Stimulated activated CD4-positive, alpha-beta T cell treated with anti-CD3 and anti-CD28 coated beads, Interleukin-2, amount 100 ng/mL, for 24 hours (primary cell): Measurements from ENCODE around the gene COX14.
A peak's percentile ranks its signal among the peaks of the same experiment; 100 is the strongest.
"Not testable (repeated sequence)": the region's sequence is repeated elsewhere in the genome, so short reads cannot be mapped to it uniquely, and the experiment has no call there.

Source experiments
- DNase-seq, 2 donors: peaks; one replicate each; pipeline ENCODE4 v3.0.0-alpha.2; 2020

Gene COX14

GRCh38 chr12:50111693-50112455 is at the start of gene COX14:
Gene COX14 (plus strand): TSS chr12:50112236. CDS start chr12:50120044, 7,808 bp downstream.
- peak; percentile 99 for DNase-seq

DNA sequence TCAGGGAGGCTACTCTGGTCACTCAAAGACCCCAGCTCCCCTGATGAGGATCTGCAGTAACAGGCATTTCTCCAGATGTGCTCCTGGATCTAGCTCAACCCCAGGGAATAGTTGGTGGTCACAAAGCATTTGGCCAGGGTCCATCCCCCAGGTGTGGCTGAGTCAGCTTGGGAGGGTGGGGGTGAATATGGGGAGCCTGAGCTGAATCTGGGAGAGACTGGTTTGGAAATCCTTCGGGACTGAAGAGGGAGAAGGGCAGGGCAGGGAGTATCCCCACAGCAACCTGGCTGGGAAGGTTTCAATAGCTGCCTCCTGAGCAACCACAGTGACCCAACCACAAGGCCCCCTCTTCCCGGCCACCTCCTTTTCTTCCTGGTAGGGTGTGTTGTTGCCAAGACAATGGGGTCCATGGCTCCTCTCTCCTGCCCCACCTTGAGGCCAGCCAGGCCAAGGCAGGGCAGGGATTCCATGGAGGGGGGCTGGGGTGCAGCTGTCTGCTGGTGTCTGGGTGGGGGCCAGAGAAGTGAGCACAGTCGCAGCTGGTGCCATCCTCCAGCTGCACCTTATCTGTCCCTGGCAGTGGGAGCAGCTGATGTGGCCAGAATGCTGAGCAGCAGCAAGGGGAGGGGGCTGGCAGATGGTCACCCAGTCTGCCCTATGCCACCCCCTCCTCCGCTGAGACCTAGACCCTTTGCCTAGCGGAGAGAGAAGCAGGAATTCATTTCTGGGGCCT is 49.1 kb upstream of the COX14 start:
- no peak for DNase-seq

DNA sequence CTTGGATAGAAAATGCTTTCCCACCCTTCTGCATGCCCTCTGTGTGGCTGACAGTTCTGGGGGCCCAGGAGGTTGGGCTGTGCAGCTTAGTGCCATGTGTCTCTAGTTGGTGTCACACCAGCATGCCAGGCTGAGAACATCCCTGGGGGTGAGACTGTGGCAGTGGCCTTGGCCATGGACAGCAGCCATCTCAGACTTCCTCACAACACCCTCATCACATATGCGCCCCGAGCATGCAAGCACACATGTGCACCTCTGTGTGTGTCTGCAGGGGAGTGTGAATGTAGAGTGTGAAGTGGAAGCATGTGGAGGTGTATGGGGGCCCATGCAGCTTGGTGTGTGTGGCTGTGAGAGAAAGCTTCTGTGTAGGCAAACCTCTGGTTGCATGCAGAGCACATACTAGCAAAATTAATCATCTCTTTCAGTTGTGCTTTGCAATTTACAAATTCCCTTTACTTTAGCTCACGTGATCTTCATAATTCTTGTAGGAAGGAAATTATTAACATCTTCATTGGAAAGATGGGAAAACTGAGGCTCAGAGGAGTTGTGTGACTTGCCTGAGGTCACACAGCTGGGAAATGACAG is 46.2 kb upstream of the COX14 start:
- no peak for DNase-seq

GRCh38 chr12:50066402-50066801 is 45.6 kb upstream of the COX14 start:
- DNase-seq: no peak

DNA sequence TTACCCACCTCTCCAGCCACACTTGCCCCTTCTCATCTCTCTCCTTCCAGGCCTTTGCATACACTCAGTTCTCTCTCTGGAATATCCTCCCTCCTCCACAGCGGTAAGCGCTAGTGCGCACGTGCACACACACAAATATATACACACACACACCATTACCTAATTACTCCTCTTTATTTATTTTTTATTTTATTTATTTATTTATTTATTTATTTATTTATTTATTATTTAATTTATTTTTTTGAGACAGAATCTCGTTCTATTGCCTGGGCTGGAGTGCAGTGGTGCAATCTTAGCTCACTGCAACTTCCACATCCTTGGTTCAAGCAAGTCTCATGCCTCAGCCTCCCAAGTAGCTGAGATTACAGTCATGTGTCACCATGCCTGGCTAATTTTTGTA is 43.0 kb upstream of the COX14 start:
- no peak for DNase-seq

GRCh38 chr12:50069539-50069938 is 42.5 kb upstream of the COX14 start:
- DNase-seq: no peak

GRCh38 chr12:50070314-50071060 is 41.5 kb upstream of the COX14 start:
- peak; percentile 73 to 74 for DNase-seq

DNA sequence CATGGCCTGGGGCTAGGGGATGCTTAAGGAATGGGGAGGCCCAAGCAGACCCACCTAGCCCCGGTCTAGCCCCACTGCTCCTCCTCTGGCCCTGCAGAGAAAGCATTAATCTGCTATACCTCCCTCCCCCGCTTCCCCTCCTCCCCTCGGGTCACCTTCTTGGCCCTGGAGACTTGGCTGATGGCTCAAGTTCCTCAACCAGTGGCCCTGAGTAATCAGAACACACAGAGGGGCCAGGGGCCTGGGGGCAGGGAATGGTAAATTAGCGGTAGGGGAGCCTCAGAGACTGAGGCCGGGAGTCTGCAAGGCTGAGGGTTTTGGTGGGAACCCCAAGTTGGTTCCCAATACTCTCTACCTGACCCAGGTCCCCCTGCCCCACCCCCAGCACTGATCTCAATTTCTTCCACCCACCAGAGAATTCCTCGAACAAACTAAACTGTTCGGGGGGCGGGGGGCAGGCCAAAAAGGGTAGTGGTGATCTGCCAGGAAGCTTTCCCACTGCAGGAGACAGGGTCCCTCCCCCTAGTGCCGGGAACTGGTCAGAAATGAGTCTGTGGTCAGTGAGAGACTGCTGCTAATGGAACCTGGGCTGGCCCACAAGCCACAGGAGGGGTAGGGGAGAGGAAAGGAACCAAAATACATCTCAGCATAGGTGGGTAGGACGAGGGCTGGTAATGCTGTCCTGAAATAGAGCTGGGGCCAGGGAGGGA is 39.7 kb upstream of the COX14 start:
- DNase-seq: no peak

DNA sequence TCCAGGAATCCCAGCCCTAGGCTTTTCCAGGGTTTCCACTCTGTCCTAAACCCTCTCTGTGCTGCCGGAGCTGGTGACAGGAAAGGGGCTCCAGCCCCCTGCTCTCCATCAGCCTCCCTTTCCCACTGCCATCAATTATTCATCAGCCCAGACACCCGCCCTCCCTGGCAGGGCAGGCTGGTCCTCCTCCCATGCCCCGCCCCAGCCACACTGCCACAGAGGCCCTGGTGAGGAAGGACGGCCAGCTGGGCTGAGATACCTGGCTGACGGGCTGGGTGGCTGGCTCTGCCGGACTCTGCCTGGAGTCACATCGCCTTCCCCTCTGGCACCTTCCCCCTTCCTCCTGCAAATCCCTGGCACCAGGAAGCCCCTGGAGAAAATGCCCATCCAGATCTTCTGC is 38.8 kb upstream of the COX14 start:
- DNase-seq: no peak

- DNase-seq: no peak
These were observed 38.3 kb upstream of the COX14 start for GRCh38 chr12:50073712-50074111.

DNA sequence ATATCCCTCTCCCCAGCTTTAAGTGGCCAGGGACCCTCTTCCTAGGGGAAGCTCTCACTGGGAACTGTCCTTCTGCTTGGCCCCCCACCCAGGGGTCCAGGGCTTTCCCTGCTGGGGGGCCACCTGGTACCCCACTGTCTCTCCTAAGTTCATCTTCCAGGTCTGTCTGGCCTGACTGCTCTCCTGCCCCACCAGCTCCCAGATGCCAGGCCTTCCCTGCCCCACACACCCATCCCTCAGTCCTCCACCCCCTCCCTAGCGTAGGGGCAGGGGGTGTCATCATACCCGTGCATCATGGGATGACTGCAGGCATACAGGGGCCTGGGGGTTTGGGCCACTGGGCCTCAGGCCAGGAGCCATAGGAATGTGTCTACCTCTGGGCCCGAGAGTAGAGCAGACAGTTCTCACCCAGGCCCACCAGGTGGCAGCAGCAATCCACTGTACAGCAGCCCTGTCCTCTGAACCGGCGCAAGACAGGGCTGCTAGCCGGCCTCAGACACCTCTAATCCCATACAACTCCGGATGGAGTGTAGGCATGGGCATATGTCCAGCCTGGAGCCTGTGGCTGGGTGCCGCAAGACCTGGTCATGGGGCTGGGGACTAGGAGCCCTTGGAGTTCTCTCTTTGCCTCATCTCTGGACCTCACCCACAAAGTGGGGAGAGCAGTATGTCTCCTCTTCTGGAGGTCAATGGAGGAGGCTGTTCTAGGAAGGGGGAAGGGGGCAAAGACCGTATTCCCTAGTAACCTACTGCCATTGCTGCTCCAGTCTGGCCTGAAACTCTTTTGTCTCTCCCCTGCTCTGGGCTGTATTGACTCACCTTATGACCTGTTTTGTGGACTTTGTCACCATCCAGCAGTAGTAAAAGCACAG is 36.9 kb upstream of the COX14 start:
- DNase-seq: peak; percentile 87 to 88

- no peak for DNase-seq
These were observed 36.2 kb upstream of the COX14 start for GRCh38 chr12:50075808-50076170.

DNA sequence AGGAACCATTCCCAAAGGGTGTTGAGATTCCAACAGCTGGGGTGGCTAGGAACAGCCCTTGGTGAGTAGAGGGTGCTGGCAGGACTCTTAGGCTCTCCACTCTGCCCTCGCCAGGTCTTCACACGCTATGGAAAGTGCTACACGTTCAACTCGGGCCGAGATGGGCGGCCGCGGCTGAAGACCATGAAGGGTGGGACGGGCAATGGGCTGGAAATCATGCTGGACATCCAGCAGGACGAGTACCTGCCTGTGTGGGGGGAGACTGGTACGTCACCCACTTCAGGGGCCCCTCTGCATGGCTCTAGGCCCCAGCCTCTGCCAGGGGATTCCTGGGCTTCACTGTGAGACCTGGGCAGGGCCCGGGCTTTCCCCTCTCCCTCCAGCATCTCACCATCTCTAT is 34.9 kb upstream of the COX14 start:
- DNase-seq: no peak

GRCh38 chr12:50078281-50078680 is 33.8 kb upstream of the COX14 start:
- no peak for DNase-seq

DNA sequence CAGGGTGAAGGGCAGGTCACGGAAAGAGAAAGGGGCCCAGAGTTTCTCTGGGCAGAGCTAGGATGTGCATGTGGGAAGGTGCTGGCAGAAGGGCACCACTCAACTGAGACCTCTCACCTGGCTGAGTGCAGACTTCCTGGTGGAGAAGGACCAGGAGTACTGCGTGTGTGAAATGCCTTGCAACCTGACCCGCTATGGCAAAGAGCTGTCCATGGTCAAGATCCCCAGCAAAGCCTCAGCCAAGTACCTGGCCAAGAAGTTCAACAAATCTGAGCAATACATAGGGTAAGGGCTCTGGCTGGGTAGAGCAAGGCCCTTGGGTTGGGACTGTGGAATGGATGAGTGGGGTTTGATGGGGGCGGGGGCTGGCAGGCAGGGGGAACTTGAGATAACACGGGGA is 32.3 kb upstream of the COX14 start:
- DNase-seq: no peak

DNA sequence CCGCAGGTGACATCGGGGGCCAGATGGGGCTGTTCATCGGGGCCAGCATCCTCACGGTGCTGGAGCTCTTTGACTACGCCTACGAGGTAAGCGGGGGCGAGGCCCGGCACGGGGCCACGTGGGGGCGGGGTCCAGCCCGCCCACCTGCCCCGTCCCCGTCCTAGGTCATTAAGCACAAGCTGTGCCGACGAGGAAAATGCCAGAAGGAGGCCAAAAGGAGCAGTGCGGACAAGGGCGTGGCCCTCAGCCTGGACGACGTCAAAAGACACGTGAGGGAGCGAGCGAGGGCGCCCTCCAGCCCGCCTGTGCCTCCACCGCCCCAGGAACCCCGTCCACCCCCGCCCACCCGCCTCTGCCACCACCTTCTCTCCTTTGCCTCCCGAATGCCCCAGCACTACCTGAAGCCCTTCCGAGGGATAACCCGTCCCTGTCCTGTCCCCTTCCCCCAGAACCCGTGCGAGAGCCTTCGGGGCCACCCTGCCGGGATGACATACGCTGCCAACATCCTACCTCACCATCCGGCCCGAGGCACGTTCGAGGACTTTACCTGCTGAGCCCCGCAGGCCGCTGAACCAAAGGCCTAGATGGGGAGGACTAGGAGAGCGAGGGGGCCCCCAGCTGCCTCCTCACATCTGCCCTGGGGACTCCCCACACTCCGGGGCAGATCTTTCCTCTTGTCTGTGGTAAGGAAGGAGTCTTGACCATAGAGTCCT is 30.8 kb upstream of the COX14 start:
- no peak for DNase-seq

GRCh38 chr12:50082644-50083043 is 29.4 kb upstream of the COX14 start:
- DNase-seq: no peak

DNA sequence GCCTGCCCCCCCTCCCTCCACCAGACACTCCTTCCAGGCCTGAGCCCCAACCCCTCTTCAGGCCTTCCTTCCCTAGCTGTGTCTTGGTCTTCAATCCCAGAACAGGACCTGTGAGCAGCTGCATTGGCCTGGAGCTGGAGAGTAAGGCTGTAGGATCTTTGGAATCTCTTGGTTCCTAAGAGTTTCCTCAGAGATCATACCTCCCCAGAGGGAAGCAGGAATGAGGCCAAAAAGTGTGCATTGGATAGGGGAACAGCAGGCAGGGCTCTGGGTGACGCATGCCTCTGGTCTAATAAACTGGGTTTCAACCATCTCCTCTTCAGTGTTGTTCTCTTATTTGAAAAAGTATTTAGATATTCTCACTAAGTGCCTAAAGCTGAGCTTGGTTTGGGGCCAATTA is 28.7 kb upstream of the COX14 start:
- no peak for DNase-seq

DNA sequence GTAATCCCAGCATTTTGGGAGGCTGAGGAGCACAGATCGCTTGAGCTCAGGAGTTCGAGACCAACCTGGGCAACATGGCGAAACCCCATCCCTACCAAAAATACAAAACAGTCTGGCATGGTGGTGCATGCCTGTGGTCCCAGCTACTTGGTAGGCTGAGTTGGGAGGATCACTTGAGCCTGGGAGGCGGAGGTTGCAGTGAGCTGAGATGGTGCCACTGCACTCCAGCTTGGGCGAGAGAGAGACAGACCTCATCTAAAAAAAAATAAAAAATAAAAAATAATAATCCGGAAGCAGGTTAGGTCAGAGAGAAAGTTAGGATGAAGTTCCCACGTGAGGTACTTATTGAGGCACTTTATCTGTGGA is 27.6 kb upstream of the COX14 start:
- not testable (repeated sequence) for DNase-seq

- peak; percentile 88 to 89 for DNase-seq
These were observed 27.0 kb upstream of the COX14 start, which contains the start of gene SMARCD1 for GRCh38 chr12:50084775-50085614. Gene SMARCD1 (plus strand): TSS chr12:50085342. CDS start chr12:50085370, 28 bp downstream.
